ENCODE results near the gene ACOX3. TPM values are rescaled to one million over a fixed set of nuclear protein-coding genes. Genes with fewer than 3 reads are reported as not detected.

ACOX3 gene
- total and polyA plus RNA-seq, 2 of the 8 experiments (the other 6 are each of a cell fraction or from before 2014, with no cell fraction given) = 2.5 to 9.9 TPM

- no peak overlapping the region for H3K56ac ChIP-seq (replicated peaks; ENCODE audit: insufficient read length, low read depth, low read length)
- H3K14ac ChIP-seq (ENCODE audit: insufficient read length) = no peak overlapping the region
- no peak overlapping the region for H2BK20ac ChIP-seq (ENCODE audit: low read length)
- H4K20me1 ChIP-seq (replicated peaks in 1 of 2; ENCODE audit: control insufficient read depth in 1 of 2, insufficient read depth in 2 of 2, low read length in 2 of 2) = no peaks in the 10 kb centered on the region
- H3K4ac ChIP-seq (replicated peaks; ENCODE audit: insufficient read length, low read depth, low read length) = no peak overlapping the region
- no peaks in the 10 kb centered on the region for H3K4me1 ChIP-seq (replicated peaks in 1 of 4; ENCODE audit: control insufficient read depth in 3 of 4, insufficient read depth in 4 of 4, low read length in 3 of 4)
- no peaks in the 10 kb centered on the region for H3K79me2 ChIP-seq (ENCODE audit: control insufficient read depth in 1 of 2, insufficient read depth in 2 of 2, low read length in 2 of 2)
- no peak overlapping the region for H3K4me2 ChIP-seq (ENCODE audit: insufficient read depth in 1 of 2, low read depth in 2 of 2, low read length in 2 of 2)
- FAIRE-seq = no peak
- no peaks in the 10 kb centered on the region for H3K23me2 ChIP-seq (ENCODE audit: low read depth, low read length)
- H3K9ac ChIP-seq (replicated peaks in 1 of 4; ENCODE audit: extremely low read depth in 1 of 4, low read depth in 3 of 4, low read length in 3 of 4) = no peak overlapping the region
- POLR2A ChIA-PET (ENCODE audit: partially characterized antibody) = no interaction called here
- H2AK5ac ChIP-seq (ENCODE audit: low read depth, low read length) = no peak overlapping the region
- H4K8ac ChIP-seq (ENCODE audit: extremely low read depth, insufficient read depth, low read length) = no peak overlapping the region; the same call in 1 of the 2 replicates
- 82% methylated on average over 14 of the region's 15 CpGs; no CpG with 5 or more reads in 1 of the 2 experiments for WGBS, 2 experiments (ENCODE audit: extremely low coverage in 1 of 2, insufficient coverage in 1 of 2, insufficient read length in 1 of 2, insufficient replicate concordance in 2 of 2, low coverage in 1 of 2, low lambda C conversion rate in 2 of 2, missing lambda C conversion rate in 1 of 2)
- peaks cover 0 to 1% of the 10 kb centered on the region in 2 experiments; a peak in 1 of 4 replicates for H3K9me3 ChIP-seq (ENCODE audit: insufficient read depth in 2 of 2, low read depth in 1 of 2, low read length in 1 of 2)
- no peak overlapping the region for H3K27ac ChIP-seq (ENCODE audit: low read depth, low read length)
- DNase-seq (ENCODE audit: low read depth in 1 of 2, low spot score in 2 of 2) = no peak
- H3K79me1 ChIP-seq (ENCODE audit: low read depth, low read length) = no peaks in the 10 kb centered on the region
- no peak overlapping the region for H2BK15ac ChIP-seq (ENCODE audit: low read length)
- H3K18ac ChIP-seq (ENCODE audit: extremely low read depth, low read length) = no peak overlapping the region
- H4K5ac ChIP-seq (ENCODE audit: insufficient read length, low read depth, low read length) = no peak overlapping the region
- no peak overlapping the region for H3K23ac ChIP-seq (ENCODE audit: insufficient read length)
- H4K91ac ChIP-seq (replicated peaks; ENCODE audit: insufficient read length, low read length) = no peak overlapping the region
- no peak overlapping the region for H2BK12ac ChIP-seq (ENCODE audit: low read depth, low read length)
- no peaks in the 10 kb centered on the region for H3K36me3 ChIP-seq (ENCODE audit: control insufficient read depth in 2 of 4, insufficient read depth in 4 of 4, low read length in 3 of 4)
- no peak overlapping the region for H2AFZ ChIP-seq (ENCODE audit: low read length)
- no peak for TF ChIP-seq CBX5 (IDR thresholded peaks at IDR 0.05; ENCODE audit: low read depth, low read length)
- TF ChIP-seq TEAD4 (IDR thresholded peaks at IDR 0.05; ENCODE audit: low read depth, low read length) = no peak
- TF ChIP-seq JUND (IDR thresholded peaks at IDR 0.05; ENCODE audit: low read length) = no peak
- TF ChIP-seq SP4 (IDR thresholded peaks at IDR 0.05; ENCODE audit: low read length) = no peak
- TF ChIP-seq MAX (IDR thresholded peaks at IDR 0.05) = no peak
- TF ChIP-seq BCL11A (IDR thresholded peaks at IDR 0.05; ENCODE audit: low read depth in 2 of 2, low read length in 2 of 2) = no peak
- no peak for TF ChIP-seq ZNF274 (IDR thresholded peaks at IDR 0.05; ENCODE audit: borderline replicate concordance, extremely low read depth, low read length)
- TF ChIP-seq TCF12 (IDR thresholded peaks at IDR 0.05; ENCODE audit: low read depth, low read length) = no peak
- no peak for TF ChIP-seq POLR2AphosphoS5 (IDR thresholded peaks at IDR 0.05; ENCODE audit: low read depth, low read length)
- TF ChIP-seq ASH2L (IDR thresholded peaks at IDR 0.05; ENCODE audit: low read length) = no peak
- no peak for TF ChIP-seq TBP (IDR thresholded peaks at IDR 0.05; ENCODE audit: low read depth, low read length)
- TF ChIP-seq PHF8 (conservative IDR thresholded peaks at IDR 0.05; ENCODE audit: low read depth, low read length) = no peak
- no peak for TF ChIP-seq EGR1 (IDR thresholded peaks at IDR 0.05; ENCODE audit: borderline replicate concordance, low read depth, low read length)
- no peak overlapping the region for H2BK5ac ChIP-seq (ENCODE audit: low read depth, low read length)
- H3K27me3 ChIP-seq (replicated peaks in 1 of 4; ENCODE audit: control insufficient read depth in 3 of 4, extremely low read depth in 1 of 4, insufficient read depth in 3 of 4, low read length in 3 of 4) = no peaks in the 10 kb centered on the region
- CTCF ChIA-PET (ENCODE audit: partially characterized antibody) = interaction anchor here (1.1 to 2.2 kb wide), 4 partner anchors 11 to 61 kb away, joined by 4 to 12 read pairs (median 4); no protein-coding TSS in a partner anchor
- no peak overlapping the region for H2BK120ac ChIP-seq (replicated peaks; ENCODE audit: low read depth, low read length)
- no peak overlapping the region for H3K4me3 ChIP-seq (ENCODE audit: extremely low read depth in 1 of 4, insufficient read depth in 2 of 4, low read depth in 3 of 4, low read length in 4 of 4)
Observed at GRCh38 chr4:8330821-8331574, 109.5 kb downstream of the ACOX3 start.
